Left lung (tissue), 10 donors: Measurements from ENCODE around the gene CST8. TPM values are rescaled to one million over a fixed set of nuclear protein-coding genes. Genes with fewer than 3 reads are reported as not detected.

Experiments
- ATAC-seq: fragments of 200-7000 bp; cut with Tn5 transposase; one replicate; pipeline ENCODE4 v1.9.1; 2020; ENCODE audit warnings: moderate library complexity
- DNase-seq, 4 donors: peaks; one replicate each; pipeline ENCODE4 v3.0.0-alpha.2; 2013 to 2020
- H3K27ac ChIP-seq, 2 donors: fragments of 200-600 bp; sonication (generic) in 1 of 2; one replicate each; pipeline versions ENCODE4 v1.5.0 to v1.8.0; 2020 to 2021
- H3K27me3 ChIP-seq, 2 donors: fragments of 200-600 bp; sonication (generic) in 1 of 2; one replicate each; pipeline versions ENCODE4 v1.5.0 to v1.8.0; 2020 to 2021
- H3K36me3 ChIP-seq, 2 donors: fragments of 200-600 bp; sonication (generic) in 1 of 2; one replicate each; pipeline versions ENCODE4 v1.5.0 to v1.8.0; 2020 to 2021
- H3K4me1 ChIP-seq, 2 donors: fragments of 200-600 bp; one replicate each; pipeline ENCODE4 v1.8.0; 2021
- H3K4me3 ChIP-seq, 2 donors: fragments of 200-600 bp; sonication (generic) in 1 of 2; one replicate each; pipeline versions ENCODE4 v1.5.0 to v1.8.0; 2020 to 2021; ENCODE audit warnings: mild to moderate bottlenecking in 1 of 2
- H3K9me3 ChIP-seq, 2 donors: fragments of 200-600 bp; sonication (generic) in 1 of 2; one replicate each; pipeline versions ENCODE4 v1.5.0 to v1.8.0; 2020 to 2021
- CTCF ChIP-seq, 2 donors: fragments of 200-600 bp; sonication (generic) in 1 of 2; IDR thresholded peaks; one replicate each; pipeline versions ENCODE4 v1.5.0 to v1.8.0; 2021; ENCODE audit warnings: antibody characterized with exemption in 2 of 2
- intact Hi-C, 2 donors: fragments of 100-400 bp; cut with DNase I; formaldehyde crosslinking; loops; one replicate each; pipeline versions ENCODE4 v1.11.2 to v1.14.2; 2022
- polyA plus RNA-seq, 6 donors: library from polyadenylated mRNA; unstranded; fragments of 120-200 nt; gene quantifications; one replicate each; pipeline ENCODE4 v1.2.1, GENCODE V29; 2013; ENCODE audit not compliant: insufficient read length in 6 of 6
- total RNA-seq, 2 donors: library from RNA; stranded (reverse); fragmentation: NEBNext Ultra II Directional; extraction: Animal tissue kit (Norgen Biotek cat#: 25700); gene quantifications; one replicate each; pipeline ENCODE4 v1.2.1, GENCODE V29; 2021
- donor health status: DM: no; HTN: yes; CAD: no.
- donor health status: DM: no; HTN: no; CAD: no.

CST8 gene
- total and polyA plus RNA-seq, 8 donors, result not detected

GRCh38 chr20:23476015-23476754 is 14.7 kb upstream of the CST8 start:
- Histone ChIP-seq H3K27ac (no peak overlapping the region), H3K36me3 (no peaks in the 10 kb centered on the region), H3K9me3 (peaks cover 0 to 3% of the 10 kb centered on the region in 2 donors), H3K4me3 (no peak overlapping the region), H3K27me3 (peaks cover 0 to 5% of the 10 kb centered on the region in 2 donors), H3K4me1 (no peaks in the 10 kb centered on the region)
- intact Hi-C loops, result no loop called here
- TF ChIP-seq CTCF (IDR thresholded peaks at IDR 0.05), result no peak
- no peak for ATAC-seq
- DNase-seq, result no peak

- Histone ChIP-seq H3K36me3 (no peaks in the 10 kb centered on the region), H3K27ac (no peak overlapping the region), H3K9me3 (peaks cover 0 to 3% of the 10 kb centered on the region in 2 donors), H3K4me3 (no peak overlapping the region), H3K27me3 (peaks cover 0 to 5% of the 10 kb centered on the region in 2 donors), H3K4me1 (no peaks in the 10 kb centered on the region)
- DNase-seq, result no peak
- intact Hi-C loops, result no loop called here
- ATAC-seq, result no peak
- no peak for TF ChIP-seq CTCF (IDR thresholded peaks at IDR 0.05)
Observed at GRCh38 chr20:23477223-23477622, 13.7 kb upstream of the CST8 start.

GRCh38 chr20:23479043-23479442 is 11.9 kb upstream of the CST8 start:
- no peak overlapping the region for H3K4me3 ChIP-seq
- no peak for ATAC-seq
- peaks cover 0 to 5% of the 10 kb centered on the region in 2 donors for H3K27me3 ChIP-seq

GRCh38 chr20:23482138-23482537 is 8.8 kb upstream of the CST8 start:
- no peak overlapping the region for H3K27ac ChIP-seq
- H3K4me3 ChIP-seq, result no peak overlapping the region
- no peak for DNase-seq
- H3K9me3 ChIP-seq, result peaks cover 0 to 3% of the 10 kb centered on the region in 2 donors
- intact Hi-C loops, result no loop called here
- TF ChIP-seq CTCF (IDR thresholded peaks at IDR 0.05), result no peak
- no peaks in the 10 kb centered on the region for H3K4me1 ChIP-seq
- no peak for ATAC-seq
- H3K27me3 ChIP-seq, result no peaks in the 10 kb centered on the region
- no peaks in the 10 kb centered on the region for H3K36me3 ChIP-seq

More at GRCh38 chr20:23479043-23479442, 11.9 kb upstream of the CST8 start:
- no peaks in the 10 kb centered on the region for H3K4me1 ChIP-seq
- intact Hi-C loops, result no loop called here
- no peak for TF ChIP-seq CTCF (IDR thresholded peaks at IDR 0.05)
- no peak overlapping the region for H3K27ac ChIP-seq
- peaks cover 0 to 3% of the 10 kb centered on the region in 2 donors for H3K9me3 ChIP-seq
- DNase-seq, result no peak
- no peaks in the 10 kb centered on the region for H3K36me3 ChIP-seq

GRCh38 chr20:23484081-23484480 is 6.8 kb upstream of the CST8 start:
- intact Hi-C loops, result no loop called here
- no peak for TF ChIP-seq CTCF (IDR thresholded peaks at IDR 0.05)
- no peak for ATAC-seq

More at GRCh38 chr20:23484081-23484480, 6.8 kb upstream of the CST8 start:
- Histone ChIP-seq H3K9me3 (no peaks in the 10 kb centered on the region), H3K4me1 (no peaks in the 10 kb centered on the region), H3K27me3 (no peaks in the 10 kb centered on the region), H3K4me3 (no peak overlapping the region), H3K36me3 (no peaks in the 10 kb centered on the region), H3K27ac (no peak overlapping the region)
- DNase-seq, result no peak
